IMR-90 (cell line): ENCODE data around the gene SBK2. TPM values are rescaled to one million over a fixed set of nuclear protein-coding genes. Genes with fewer than 3 reads are reported as not detected.

Experiments used
- ATAC-seq: fragments of 200-7000 bp; cut with Tn5 transposase; 2 replicates; pipeline ENCODE4 v1.9.1; 2020; ENCODE audit warnings: low read depth, mild to moderate bottlenecking, moderate library complexity
- BruUV-seq: library from RNA; stranded (reverse); fragments of 400-500 nt; replicated peaks from 2 replicates; lab custom pipeline; 2021; lab: Mats Ljungman, UMichigan
- CTCF ChIA-PET: fragments of 300-600 bp; formaldehyde crosslinking; extraction: SDS; loops from one replicate; lab custom pipeline; 2021; ENCODE audit warnings: antibody characterized with exemption; lab: Yijun Ruan, JAX
- POLR2A ChIA-PET: fragments of 300-600 bp; sonication (Branson Sonifier 250); formaldehyde crosslinking; loops from one replicate; lab custom pipeline; 2022; ENCODE audit warnings: antibody characterized with exemption; ENCODE audit not compliant: unreplicated experiment; lab: Charles Lee
- DNase-seq: peaks from one replicate; pipeline ENCODE4 v3.0.0; 2013
- H2AFZ ChIP-seq: replicated peaks from 2 replicates; pipeline ENCODE3; 2013; ENCODE audit warnings: low read length, mild to moderate bottlenecking; ENCODE audit not compliant: poor library complexity
- H2AK5ac ChIP-seq: 2 replicates; pipeline ENCODE4 v1.6.1; 2013; ENCODE audit warnings: low read depth, low read length, inconsistent platforms
- H2AK9ac ChIP-seq: replicated peaks from 2 replicates; pipeline ENCODE3; 2013; ENCODE audit warnings: mild to moderate bottlenecking, low read depth, low read length, moderate library complexity; ENCODE audit not compliant: poor library complexity
- H2BK120ac ChIP-seq: 2 replicates; pipeline ENCODE4 v1.6.1; 2013; ENCODE audit warnings: low read depth, low read length, inconsistent platforms
- H2BK15ac ChIP-seq: 3 replicates; pipeline ENCODE4 v1.6.1; 2013; ENCODE audit warnings: low read depth, low read length, inconsistent platforms
- H2BK20ac ChIP-seq: 2 replicates; pipeline ENCODE4 v1.6.1; 2013; ENCODE audit warnings: low read depth, mild to moderate bottlenecking, inconsistent platforms, low read length, moderate library complexity
- H2BK5ac ChIP-seq: 2 replicates; pipeline ENCODE4 v1.6.1; 2013; ENCODE audit warnings: mild to moderate bottlenecking, low read depth, low read length, inconsistent platforms; ENCODE audit not compliant: poor library complexity, severe bottlenecking
- H3K14ac ChIP-seq: replicated peaks from 2 replicates; pipeline ENCODE4 v1.6.1; 2013; ENCODE audit warnings: low read depth, low read length, inconsistent platforms
- H3K18ac ChIP-seq: 2 replicates; pipeline ENCODE4 v1.6.1; 2013; ENCODE audit warnings: low read depth, low read length, control low read depth
- H3K23ac ChIP-seq: 2 replicates; pipeline ENCODE4 v1.6.1; 2013; ENCODE audit warnings: low read depth, low read length, inconsistent platforms
- H3K27ac ChIP-seq: 2 replicates; pipeline ENCODE4 v1.5.1; 2013; ENCODE audit warnings: mild to moderate bottlenecking, control low read depth, low read length; ENCODE audit not compliant: insufficient read depth
- H3K27me3 ChIP-seq: 2 replicates; pipeline ENCODE4 v1.6.1; 2013; ENCODE audit warnings: low read length; ENCODE audit not compliant: control insufficient read depth, insufficient read depth
- H3K36me3 ChIP-seq: 2 replicates; pipeline ENCODE4 v1.6.1; 2013; ENCODE audit warnings: low read length, mixed read lengths; ENCODE audit not compliant: control insufficient read depth, insufficient read depth
- H3K4ac ChIP-seq: 2 replicates; pipeline ENCODE4 v1.6.1; 2013; ENCODE audit warnings: low read depth, low read length, inconsistent platforms
- H3K4me1 ChIP-seq: 2 replicates; pipeline ENCODE4 v1.6.1; 2013; ENCODE audit warnings: low read length, mixed read lengths; ENCODE audit not compliant: control insufficient read depth, insufficient read depth
- H3K4me2 ChIP-seq: 2 replicates; pipeline ENCODE4 v1.6.1; 2013; ENCODE audit warnings: low read depth, mild to moderate bottlenecking, control low read depth, low read length, moderate library complexity
- H3K4me3 ChIP-seq: 2 replicates; pipeline ENCODE4 v1.5.1; 2013; ENCODE audit warnings: low read depth, mild to moderate bottlenecking, control low read depth, low read length, moderate library complexity; ENCODE audit not compliant: insufficient read depth
- H3K56ac ChIP-seq: 2 replicates; pipeline ENCODE4 v1.6.1; 2013; ENCODE audit warnings: low read length, inconsistent platforms; ENCODE audit not compliant: insufficient read depth; ENCODE audit errors: extremely low read depth
- H3K79me1 ChIP-seq, 2 experiments: 2 replicates each; pipeline ENCODE4 v1.6.1; 2013; ENCODE audit warnings: low read length in 2 of 2, inconsistent platforms in 1 of 2, low read depth in 1 of 2
- H3K9ac ChIP-seq: 2 replicates; pipeline ENCODE4 v1.6.1; 2013; ENCODE audit warnings: low read depth, low read length, control low read depth
- H3K9me1 ChIP-seq: 2 replicates; pipeline ENCODE4 v1.6.1; 2013; ENCODE audit warnings: low read length, inconsistent platforms; ENCODE audit not compliant: insufficient read depth
- H3K9me3 ChIP-seq: 2 replicates; pipeline ENCODE4 v1.6.1; 2013; ENCODE audit warnings: low read length; ENCODE audit not compliant: control insufficient read depth, insufficient read depth
- H4K20me1 ChIP-seq: 2 replicates; pipeline ENCODE4 v1.6.1; 2013; ENCODE audit warnings: low read length, inconsistent platforms; ENCODE audit not compliant: insufficient read depth
- H4K5ac ChIP-seq: 2 replicates; pipeline ENCODE4 v1.6.1; 2013; ENCODE audit warnings: mild to moderate bottlenecking, low read depth, low read length, control low read depth
- H4K8ac ChIP-seq, 2 experiments: 2 replicates each; pipeline ENCODE4 v1.6.1; 2013; ENCODE audit warnings: low read depth in 2 of 2, low read length in 2 of 2, control low read depth in 1 of 2, inconsistent platforms in 1 of 2
- H4K91ac ChIP-seq: 2 replicates; pipeline ENCODE4 v1.6.1; 2013; ENCODE audit warnings: low read depth, low read length, inconsistent platforms; ENCODE audit not compliant: insufficient read depth
- BHLHE40 ChIP-seq: fragments of 150-350 bp; IDR thresholded peaks from 2 replicates; pipeline ENCODE4 v1.6.1; 2016; ENCODE audit warnings: mild to moderate bottlenecking, low read depth, low read length
- CEBPB ChIP-seq: IDR thresholded peaks from 2 replicates; pipeline ENCODE4 v1.6.1; 2012; ENCODE audit warnings: low read depth, low read length, improper control_type of control experiment
- CHD1 ChIP-seq: IDR thresholded peaks from 2 replicates; pipeline ENCODE4 v1.6.1; 2012; ENCODE audit warnings: low read depth, low read length, improper control_type of control experiment
- FOS ChIP-seq: fragments of 150-350 bp; IDR thresholded peaks from 2 replicates; pipeline ENCODE4 v1.6.1; 2016; ENCODE audit warnings: low read depth, low read length
- MAFK ChIP-seq: IDR thresholded peaks from 2 replicates; pipeline ENCODE4 v1.6.1; 2012; ENCODE audit warnings: low read depth, low read length, improper control_type of control experiment
- MAZ ChIP-seq: IDR thresholded peaks from 2 replicates; pipeline ENCODE4 v1.6.1; 2012; ENCODE audit warnings: low read depth, mild to moderate bottlenecking, low read length, improper control_type of control experiment, moderate library complexity, borderline replicate concordance
- MXI1 ChIP-seq: IDR thresholded peaks from 2 replicates; pipeline ENCODE4 v1.6.1; 2012; ENCODE audit warnings: low read depth, mild to moderate bottlenecking, low read length, moderate library complexity, borderline replicate concordance
- NFE2L2 ChIP-seq: fragments of 150-350 bp; IDR thresholded peaks from 2 replicates; pipeline ENCODE4 v1.6.1; 2016; ENCODE audit warnings: low read depth, mild to moderate bottlenecking, low read length
- POLR2A ChIP-seq: IDR thresholded peaks from 2 replicates; pipeline ENCODE4 v1.6.1; 2012; ENCODE audit warnings: mild to moderate bottlenecking, low read depth, low read length
- RAD21 ChIP-seq: IDR thresholded peaks from 2 replicates; pipeline ENCODE4 v1.6.1; 2012; ENCODE audit warnings: low read length, improper control_type of control experiment
- RCOR1 ChIP-seq: IDR thresholded peaks from 2 replicates; pipeline ENCODE4 v1.6.1; 2012; ENCODE audit warnings: mild to moderate bottlenecking, low read length, improper control_type of control experiment; ENCODE audit not compliant: insufficient replicate concordance
- RFX5 ChIP-seq: IDR thresholded peaks from 2 replicates; pipeline ENCODE4 v1.8.0; 2012; ENCODE audit warnings: low read depth, mild to moderate bottlenecking, low read length, moderate library complexity
- SMC3 ChIP-seq: fragments of 150-350 bp; IDR thresholded peaks from 2 replicates; pipeline ENCODE4 v1.6.1; 2016; ENCODE audit warnings: low read depth, mild to moderate bottlenecking, antibody characterized with exemption, low read length, moderate library complexity
- WGBS, 2 experiments: methylation state at CpG; one replicate each; pipeline versions ENCODE4 v1.1.5 to v1.1.7; 2013; ENCODE audit warnings: missing lambda C conversion rate in 2 of 2; ENCODE audit not compliant: insufficient read length in 1 of 2; ENCODE audit errors: extremely low coverage in 2 of 2; 5-methylcytosine and 5-hydroxymethylcytosine counted together
- dilution Hi-C: fragments of 300-500 bp; cut with HindIII; formaldehyde crosslinking; loops from one replicate; pipeline ENCODE4 v1.14.3; 2018; ENCODE audit warnings: low sequenced_read_pairs; ENCODE audit not compliant: unreplicated experiment
- in situ Hi-C: fragments of 300-500 bp; cut with MboI; formaldehyde crosslinking; loops from 3 replicates; pipeline ENCODE4 v1.14.3; 2019; ENCODE audit warnings: low sequenced_read_pairs, inconsistent platforms, mixed read lengths
- intact Hi-C: fragments of 100-400 bp; cut with micrococcal nuclease; formaldehyde crosslinking; loops from 2 replicates; pipeline ENCODE4 v1.10.0; 2022
- polyA plus RNA-seq, 3 experiments: library from polyadenylated mRNA; depleted of rRNA; stranded (reverse); fragments of >200 nt; gene quantifications; 2 replicates each; pipeline ENCODE4 v1.2.3, GENCODE V29; 2012; ENCODE audit warnings: low replicate concordance in 1 of 3
- total RNA-seq: library from RNA; depleted of rRNA; stranded (reverse); fragments of >200 nt; gene quantifications from 2 replicates; pipeline ENCODE4 v1.2.3, GENCODE V29; 2012
- TF ChIP-seq, protein P1 (sequence below): conservative IDR thresholded peaks from 2 replicates; pipeline ENCODE4 v1.5.1; 2012; ENCODE audit warnings: mild to moderate bottlenecking, low read depth, low read length, improper control_type of control experiment

The SBK2 gene
- total and polyA plus RNA-seq, 2 of the 4 experiments (the other 2 are of a cell fraction), result 0.48 TPM; not detected in 1

DNA sequence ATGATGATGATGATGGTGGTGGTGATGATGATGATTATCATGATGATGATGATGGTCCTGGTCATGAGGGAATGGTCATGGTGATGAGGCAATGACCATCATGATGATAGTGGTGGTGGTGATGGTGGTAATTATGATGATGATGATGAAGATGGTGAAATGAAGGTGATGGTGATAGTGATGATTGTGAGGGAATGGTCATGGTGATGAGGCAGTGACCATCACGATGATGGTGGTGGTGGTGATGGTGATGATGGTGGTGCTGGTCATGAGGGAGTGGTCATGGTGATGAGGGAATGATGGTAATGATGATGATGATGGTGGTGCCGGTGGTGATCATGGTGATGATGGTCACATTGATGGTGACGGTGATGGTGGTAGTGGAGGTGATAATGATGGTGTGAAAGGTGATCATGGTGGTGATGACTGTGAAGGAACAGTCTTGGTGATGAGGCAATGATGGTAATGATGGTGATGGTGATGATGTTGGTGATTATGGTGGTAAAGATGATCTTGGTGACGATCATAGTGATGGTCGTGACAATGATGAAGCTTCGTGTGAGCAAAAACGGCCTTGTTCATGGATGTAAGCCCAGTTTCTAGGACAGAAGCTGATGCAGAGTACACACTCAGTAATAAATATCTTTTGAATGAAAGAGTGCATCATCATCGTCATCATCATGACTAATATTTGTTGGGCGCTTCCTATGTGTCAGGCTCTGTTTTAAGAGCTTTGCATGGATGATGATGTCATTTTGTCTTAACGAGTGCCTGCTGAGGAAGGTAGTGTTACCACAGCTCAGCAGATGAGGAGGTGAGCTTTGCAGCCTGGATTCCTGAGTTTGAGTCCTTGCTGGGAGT, 17.3 kb downstream of the SBK2 start:
- no peak overlapping the region for H2AK9ac ChIP-seq
- intact Hi-C loops (no loop called here), dilution Hi-C loops (no loop called here), in situ Hi-C loops (loop anchor here (5.0 kb wide), 1 partner anchor 88 kb away; the partner anchor contains the start of gene ZNF865)
- no peak overlapping the region for H3K23ac ChIP-seq
- peaks cover 0 to 18% of the 10 kb centered on the region in 2 experiments; a peak in 2 of 4 replicates for H3K79me1 ChIP-seq
- H2BK5ac ChIP-seq, result peak overlapping the region; percentile 82
- peak overlapping the region in 1 of 2 experiments; percentile 64; a peak in 2 of 4 replicates for H4K8ac ChIP-seq
- H3K4me1 ChIP-seq, result peaks cover 2% of the 10 kb centered on the region; the same call in 1 of the 2 replicates
- no peaks in the 10 kb centered on the region for H4K20me1 ChIP-seq
- peak overlapping the region; percentile 88 for H2AK5ac ChIP-seq
- peak overlapping the region; percentile 52 for H2AFZ ChIP-seq
- H3K9me1 ChIP-seq, result peaks cover 22% of the 10 kb centered on the region
- peak overlapping the region; percentile 35 for H2BK120ac ChIP-seq
- ChIA-PET POLR2A (no interaction called here), CTCF (interaction anchor here (1.0 kb wide), 1 partner anchor 16 kb away, joined by 5 read pairs; no protein-coding TSS in a partner anchor)
- no peak overlapping the region; the same call in 1 of the 2 replicates for H2BK20ac ChIP-seq
- no peak overlapping the region for H3K9ac ChIP-seq
- peak; percentile 24; the same call in 1 of the 2 replicates for ATAC-seq
- WGBS, 2 experiments, result 95% methylated on average over 3 of the region's 10 CpGs; no CpG with 5 or more reads in 1 of the 2 experiments
- H3K4me3 ChIP-seq, result no peak overlapping the region
- H3K9me3 ChIP-seq, result no peaks in the 10 kb centered on the region
- H3K14ac ChIP-seq, result peak overlapping the region; percentile 38; the same call in 1 of the 2 replicates
- no peak overlapping the region for H4K91ac ChIP-seq
- no TSS peak for BruUV-seq
- H3K4ac ChIP-seq, result peak overlapping the region; percentile 64
- H3K27me3 ChIP-seq, result no peaks in the 10 kb centered on the region
- peak overlapping the region; percentile 43; the same call in 1 of the 2 replicates for H3K18ac ChIP-seq
- peak; percentile 98 for DNase-seq
- no peak overlapping the region for H3K56ac ChIP-seq
- no peak overlapping the region for H3K27ac ChIP-seq
- H3K4me2 ChIP-seq, result no peak overlapping the region
- H4K5ac ChIP-seq, result peak overlapping the region; percentile 6; the same call in 1 of the 2 replicates
- no peaks in the 10 kb centered on the region for H3K36me3 ChIP-seq
- H2BK15ac ChIP-seq, result no peak overlapping the region; the same call in 2 of the 3 replicates
- TF ChIP-seq CEBPB (peak; percentile 54), CHD1 (no peak), NFE2L2 (peak; percentile 59), MXI1 (no peak), POLR2A (no peak), RCOR1 (no peak), BHLHE40 (peak; percentile 58; the same call in 1 of the 2 replicates), MAFK (peak; percentile 43; the same call in 1 of the 2 replicates), MAZ (no peak), SMC3 (peak; percentile 2; the same call in 1 of the 2 replicates), FOS (peak; percentile 81), RAD21 (no peak; the same call in 1 of the 2 replicates), RFX5 (no peak)
- TF ChIP-seq, protein P1, sequence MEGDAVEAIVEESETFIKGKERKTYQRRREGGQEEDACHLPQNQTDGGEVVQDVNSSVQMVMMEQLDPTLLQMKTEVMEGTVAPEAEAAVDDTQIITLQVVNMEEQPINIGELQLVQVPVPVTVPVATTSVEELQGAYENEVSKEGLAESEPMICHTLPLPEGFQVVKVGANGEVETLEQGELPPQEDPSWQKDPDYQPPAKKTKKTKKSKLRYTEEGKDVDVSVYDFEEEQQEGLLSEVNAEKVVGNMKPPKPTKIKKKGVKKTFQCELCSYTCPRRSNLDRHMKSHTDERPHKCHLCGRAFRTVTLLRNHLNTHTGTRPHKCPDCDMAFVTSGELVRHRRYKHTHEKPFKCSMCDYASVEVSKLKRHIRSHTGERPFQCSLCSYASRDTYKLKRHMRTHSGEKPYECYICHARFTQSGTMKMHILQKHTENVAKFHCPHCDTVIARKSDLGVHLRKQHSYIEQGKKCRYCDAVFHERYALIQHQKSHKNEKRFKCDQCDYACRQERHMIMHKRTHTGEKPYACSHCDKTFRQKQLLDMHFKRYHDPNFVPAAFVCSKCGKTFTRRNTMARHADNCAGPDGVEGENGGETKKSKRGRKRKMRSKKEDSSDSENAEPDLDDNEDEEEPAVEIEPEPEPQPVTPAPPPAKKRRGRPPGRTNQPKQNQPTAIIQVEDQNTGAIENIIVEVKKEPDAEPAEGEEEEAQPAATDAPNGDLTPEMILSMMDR, result no peak
